Posterior vena cava (tissue), 2 donors: Measurements from ENCODE around the gene CUL4A. TPM values are rescaled to one million over a fixed set of nuclear protein-coding genes. Genes with fewer than 3 reads are reported as not detected.

Experiments
- DNase-seq: peaks from one replicate; pipeline ENCODE4 v3.0.0-alpha.2; 2020; ENCODE audit warnings: low spot score
- intact Hi-C, 2 donors: fragments of 100-400 bp; cut with DNase I; formaldehyde crosslinking; loops; one replicate each; pipeline versions ENCODE4 v1.14.1 to v1.14.2; 2022 to 2023
- total RNA-seq, 2 donors: library from RNA; stranded (reverse); fragmentation: NEBNext Ultra II Directional; extraction: Animal tissue kit (Norgen Biotek cat#: 25700); gene quantifications; one replicate each; pipeline ENCODE4 v1.2.1, GENCODE V29; 2021
- donor health status: DM: yes; HTN: yes; CAD: no.
- donor health status: DM: yes; HTN: yes; CAD: no.

The CUL4A gene
- total RNA-seq, 2 donors from 2014 or later = 57.5 to 58.5 TPM

- no peak for DNase-seq
- intact Hi-C loops = no loop called here
Observed at GRCh38 chr13:113203507-113204377, 5.7 kb upstream of the CUL4A start.

- intact Hi-C loops = no loop called here
- DNase-seq = no peak
Observed at GRCh38 chr13:113204378-113204734, 5.1 kb upstream of the CUL4A start.

- intact Hi-C loops = no loop called here
- no peak for DNase-seq
Observed at GRCh38 chr13:113205428-113205931, 3.9 kb upstream of the CUL4A start.

GRCh38 chr13:113207460-113207859 is 2.0 kb upstream of the CUL4A start:
- no peak for DNase-seq
- intact Hi-C loops = no loop called here

GRCh38 chr13:113207890-113208420 is 1.5 kb upstream of the CUL4A start:
- DNase-seq = peak; percentile 84
- intact Hi-C loops = no loop called here

GRCh38 chr13:113208421-113209335 is 735 bp upstream of the CUL4A start, which contains the start of gene PCID2:
Gene PCID2, minus strand, starts transcription at chr13:113208669. Its CDS starts 35 bp downstream, at chr13:113208634.
- intact Hi-C loops = no loop called here
- DNase-seq = peak; percentile 97

- intact Hi-C loops = no loop called here
- DNase-seq = peak; percentile 87
Observed at GRCh38 chr13:113209759-113210421, 477 bp downstream of the CUL4A start.

GRCh38 chr13:113210833-113211232 is 1.4 kb downstream of the CUL4A start:
- intact Hi-C loops = no loop called here
- no peak for DNase-seq

- no peak for DNase-seq
- intact Hi-C loops = no loop called here
Observed at GRCh38 chr13:113211774-113212173, 2.4 kb downstream of the CUL4A start.

- intact Hi-C loops = no loop called here
- DNase-seq = no peak
Observed at GRCh38 chr13:113216254-113217048, 7.0 kb downstream of the CUL4A start.

GRCh38 chr13:113218586-113218985 is 9.2 kb downstream of the CUL4A start:
- intact Hi-C loops = no loop called here
- DNase-seq = no peak

GRCh38 chr13:113219256-113219940 is 10.0 kb downstream of the CUL4A start:
- intact Hi-C loops = no loop called here
- DNase-seq = no peak

GRCh38 chr13:113220141-113220598 is 10.8 kb downstream of the CUL4A start:
- intact Hi-C loops = no loop called here
- DNase-seq = no peak

- intact Hi-C loops = no loop called here
- no peak for DNase-seq
Observed at GRCh38 chr13:113220877-113221276, 11.5 kb downstream of the CUL4A start.

GRCh38 chr13:113223070-113223469 is 13.7 kb downstream of the CUL4A start:
- DNase-seq = no peak
- intact Hi-C loops = no loop called here

GRCh38 chr13:113224486-113224885 is 15.1 kb downstream of the CUL4A start:
- DNase-seq = no peak
- intact Hi-C loops = no loop called here

- no peak for DNase-seq
- intact Hi-C loops = no loop called here
Observed at GRCh38 chr13:113225515-113225914, 16.1 kb downstream of the CUL4A start.
